Smooth muscle cell (in vitro differentiated cells): ENCODE results near the gene CREBZF. TPM values are rescaled to one million over a fixed set of nuclear protein-coding genes. Genes with fewer than 3 reads are reported as not detected.

Experiments used
- DNase-seq: peaks from one replicate; lab custom pipeline; 2025; ENCODE audit not compliant: unreplicated experiment; lab: John Stamatoyannopoulos, UW
- H2AFZ ChIP-seq: fragments of 200-600 bp; sonication (generic); 2 replicates; pipeline ENCODE4 v1.6.0; 2016; ENCODE audit warnings: antibody characterized with exemption, low read depth, mild to moderate bottlenecking
- H3F3A ChIP-seq: fragments of 200-600 bp; sonication (generic); 2 replicates; pipeline ENCODE4 v1.6.0; 2017; ENCODE audit warnings: antibody characterized with exemption, low read depth
- H3K27ac ChIP-seq: fragments of 200-600 bp; sonication (generic); 2 replicates; pipeline ENCODE4 v1.5.1; 2016; ENCODE audit warnings: low read depth, mild to moderate bottlenecking
- H3K27me3 ChIP-seq: fragments of 200-600 bp; sonication (generic); 2 replicates; pipeline ENCODE4 v1.6.1; 2016; ENCODE audit warnings: low read depth, mild to moderate bottlenecking
- H3K36me3 ChIP-seq: fragments of 200-600 bp; sonication (generic); 2 replicates; pipeline ENCODE4 v1.5.1; 2016; ENCODE audit warnings: low read depth
- H3K4me1 ChIP-seq: fragments of 200-600 bp; sonication (generic); 2 replicates; pipeline ENCODE4 v1.5.1; 2016; ENCODE audit warnings: low read depth
- H3K4me2 ChIP-seq: fragments of 200-600 bp; sonication (generic); 2 replicates; pipeline ENCODE4 v1.6.0; 2016; ENCODE audit warnings: mild to moderate bottlenecking
- H3K4me3 ChIP-seq: fragments of 200-600 bp; sonication (generic); 2 replicates; pipeline ENCODE4 v1.5.1; 2016; ENCODE audit warnings: mild to moderate bottlenecking
- H3K79me2 ChIP-seq: fragments of 200-600 bp; sonication (generic); 2 replicates; pipeline ENCODE4 v1.6.0; 2016; ENCODE audit warnings: low read depth, mild to moderate bottlenecking
- H3K9ac ChIP-seq: fragments of 200-600 bp; sonication (generic); 2 replicates; pipeline ENCODE4 v1.6.0; 2016; ENCODE audit warnings: low read depth
- H3K9me3 ChIP-seq: fragments of 200-600 bp; sonication (generic); replicated peaks from 2 replicates; pipeline ENCODE4 v1.5.1; 2016; ENCODE audit warnings: low read depth
- H4K20me1 ChIP-seq: fragments of 200-600 bp; sonication (generic); 2 replicates; pipeline ENCODE4 v1.6.0; 2016; ENCODE audit warnings: low read depth
- WGBS: methylation state at CpG from one replicate; pipeline ENCODE4 v1.1.7; 2016; ENCODE audit warnings: low lambda C conversion rate; 5-methylcytosine and 5-hydroxymethylcytosine counted together
- polyA plus RNA-seq: library from polyadenylated mRNA; unstranded; fragments of >200 nt; fragmentation: Nextera tagmentation; extraction: Ambion mirVana; gene quantifications from 2 replicates; pipeline ENCODE4 v1.2.1, GENCODE V29; 2016
- total RNA-seq: library from RNA; depleted of rRNA; stranded (reverse); fragments of >200 nt; gene quantifications from 2 replicates; pipeline ENCODE4 v1.2.3, GENCODE V29; 2014
- TF ChIP-seq, protein P1 (sequence below): fragments of 200-600 bp; sonication (generic); IDR thresholded peaks from 2 replicates; pipeline ENCODE4 v1.5.1; 2017; ENCODE audit warnings: borderline replicate concordance, mild to moderate bottlenecking, antibody characterized with exemption; ENCODE audit not compliant: insufficient read depth, poor library complexity, severe bottlenecking

CREBZF gene
- total and polyA plus RNA-seq, 2 experiments from 2014 or later: 25.1 to 33.9 TPM

DNA sequence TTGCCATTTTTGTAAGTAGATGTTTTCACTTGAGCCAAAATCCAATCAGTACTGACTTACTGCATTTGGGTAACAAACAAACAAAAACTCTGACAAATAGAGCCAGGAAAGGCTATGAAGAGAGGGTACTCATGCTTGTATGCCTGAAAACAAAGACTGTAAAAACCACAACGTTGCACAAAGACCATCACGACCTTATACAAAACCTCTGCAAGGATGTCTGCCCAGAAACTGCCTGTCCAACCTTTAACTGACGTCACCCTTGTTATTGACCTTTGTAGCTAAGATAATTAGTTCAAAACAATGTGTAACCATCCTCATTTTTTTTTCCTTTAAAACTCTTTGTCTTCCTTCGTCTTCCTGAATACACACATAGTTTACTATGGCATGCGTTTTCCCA lies 804 bp upstream of the CREBZF start:
- Histone ChIP-seq H3K9me3 (no peaks in the 10 kb centered on the region), H3K4me1 (peaks cover 30% of the 10 kb centered on the region), H3K27ac (peak overlapping the region; percentile 98), H3F3A (no peaks in the 10 kb centered on the region), H3K79me2 (peaks cover 33% of the 10 kb centered on the region), H3K4me3 (peak overlapping the region; percentile 94), H3K9ac (peak overlapping the region; percentile 97), H4K20me1 (peaks cover 37% of the 10 kb centered on the region), H3K36me3 (no peaks in the 10 kb centered on the region), H2AFZ (peak overlapping the region; percentile 95), H3K27me3 (no peaks in the 10 kb centered on the region), H3K4me2 (peak overlapping the region; percentile 97)
- no peak for DNase-seq
- TF ChIP-seq, protein P1, sequence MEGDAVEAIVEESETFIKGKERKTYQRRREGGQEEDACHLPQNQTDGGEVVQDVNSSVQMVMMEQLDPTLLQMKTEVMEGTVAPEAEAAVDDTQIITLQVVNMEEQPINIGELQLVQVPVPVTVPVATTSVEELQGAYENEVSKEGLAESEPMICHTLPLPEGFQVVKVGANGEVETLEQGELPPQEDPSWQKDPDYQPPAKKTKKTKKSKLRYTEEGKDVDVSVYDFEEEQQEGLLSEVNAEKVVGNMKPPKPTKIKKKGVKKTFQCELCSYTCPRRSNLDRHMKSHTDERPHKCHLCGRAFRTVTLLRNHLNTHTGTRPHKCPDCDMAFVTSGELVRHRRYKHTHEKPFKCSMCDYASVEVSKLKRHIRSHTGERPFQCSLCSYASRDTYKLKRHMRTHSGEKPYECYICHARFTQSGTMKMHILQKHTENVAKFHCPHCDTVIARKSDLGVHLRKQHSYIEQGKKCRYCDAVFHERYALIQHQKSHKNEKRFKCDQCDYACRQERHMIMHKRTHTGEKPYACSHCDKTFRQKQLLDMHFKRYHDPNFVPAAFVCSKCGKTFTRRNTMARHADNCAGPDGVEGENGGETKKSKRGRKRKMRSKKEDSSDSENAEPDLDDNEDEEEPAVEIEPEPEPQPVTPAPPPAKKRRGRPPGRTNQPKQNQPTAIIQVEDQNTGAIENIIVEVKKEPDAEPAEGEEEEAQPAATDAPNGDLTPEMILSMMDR: no peak
- 90% methylated on average over 5 of the region's 5 CpGs for WGBS

DNA sequence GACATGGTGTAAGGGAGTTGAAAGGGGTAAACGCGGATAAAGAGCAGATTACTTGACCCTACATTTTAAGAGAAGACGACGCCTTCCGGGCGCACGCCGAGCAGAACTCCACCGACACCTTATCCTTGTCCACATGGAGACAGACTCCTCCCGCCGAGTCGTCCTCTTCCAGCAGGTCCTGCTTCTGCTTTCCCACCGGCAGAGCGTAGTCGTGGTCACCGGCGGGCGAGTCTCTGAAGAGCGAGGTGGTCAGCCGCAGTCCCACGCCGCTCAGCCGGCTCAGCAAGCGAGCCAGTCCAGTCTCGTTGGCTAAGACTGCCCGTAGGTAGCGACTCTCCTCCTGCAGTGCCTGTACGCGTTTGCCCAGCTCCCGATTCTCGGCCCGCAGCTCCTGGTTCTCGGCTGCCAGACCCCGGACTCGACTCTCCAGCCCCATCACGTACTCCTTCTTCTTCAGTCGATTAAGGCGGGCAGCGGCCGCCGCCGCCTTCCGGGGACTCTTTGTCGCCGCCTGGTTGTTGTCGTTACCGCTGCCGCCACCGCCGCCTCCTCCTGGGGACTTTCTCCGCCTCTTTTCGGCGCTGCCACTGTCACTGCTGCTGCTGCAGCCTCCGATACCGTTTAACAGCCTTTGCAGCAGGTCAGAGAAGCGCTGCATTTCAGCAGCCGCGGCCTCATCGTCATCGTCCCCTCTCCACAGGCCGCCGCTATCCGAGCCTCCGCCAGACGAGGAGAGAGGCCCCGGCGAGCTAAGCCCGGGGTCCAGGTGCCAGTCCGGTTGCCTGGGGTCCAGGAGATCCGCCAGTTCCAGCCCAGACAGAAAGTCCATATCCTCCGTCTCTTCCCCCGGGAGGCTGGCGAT lies 945 bp downstream of the CREBZF start:
- Histone ChIP-seq H3K4me2 (peak overlapping the region; percentile 97), H3K9ac (peak overlapping the region; percentile 97), H3K27me3 (no peaks in the 10 kb centered on the region), H3K27ac (peak overlapping the region; percentile 98), H2AFZ (peak overlapping the region; percentile 49), H3K79me2 (peaks cover 51% of the 10 kb centered on the region), H4K20me1 (peaks cover 54% of the 10 kb centered on the region), H3K9me3 (no peaks in the 10 kb centered on the region), H3F3A (peaks cover 6% of the 10 kb centered on the region), H3K36me3 (no peaks in the 10 kb centered on the region), H3K4me3 (peak overlapping the region; percentile 94), H3K4me1 (peaks cover 47% of the 10 kb centered on the region)
- DNase-seq: peak; percentile 38
- WGBS: 1% methylated on average over 73 of the region's 73 CpGs
- TF ChIP-seq, protein P1: peak; percentile 35

DNA sequence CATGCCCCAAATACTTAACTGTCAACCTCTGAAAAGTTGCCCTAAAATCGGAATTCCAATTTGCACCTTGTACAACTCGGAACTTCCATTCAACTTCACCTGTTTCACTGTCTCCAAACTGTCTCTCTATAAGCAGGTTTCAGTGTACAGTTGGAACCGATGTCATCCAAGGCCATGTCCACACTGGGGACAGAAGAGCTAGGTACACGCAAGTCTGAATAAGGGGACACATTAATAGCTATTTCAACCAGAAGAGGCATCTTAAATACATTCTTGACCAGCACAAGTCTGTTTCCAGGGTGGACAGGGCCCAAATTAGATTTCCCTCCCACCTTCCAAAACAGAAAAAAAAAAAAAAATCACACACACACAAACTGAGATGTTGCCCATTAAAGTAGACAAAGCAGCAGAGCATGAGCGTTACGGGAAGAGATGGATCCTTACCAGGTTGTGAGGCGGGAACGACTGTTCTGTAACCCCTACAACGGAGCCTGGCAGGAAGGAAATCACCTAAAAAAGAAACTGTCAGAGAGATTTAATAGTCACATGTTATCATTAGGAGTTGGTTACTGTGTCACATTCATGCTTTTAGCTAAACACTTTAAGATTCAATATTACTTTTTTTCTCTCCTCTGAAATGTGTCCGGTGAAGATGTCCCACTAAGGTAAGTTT lies 1.7 kb downstream of the CREBZF start:
- Histone ChIP-seq H3K27ac (peak overlapping the region; percentile 98), H3K4me1 (peaks cover 50% of the 10 kb centered on the region), H3F3A (peaks cover 10% of the 10 kb centered on the region), H3K79me2 (peaks cover 59% of the 10 kb centered on the region), H3K36me3 (peaks cover 4% of the 10 kb centered on the region), H3K4me2 (peak overlapping the region; percentile 97), H2AFZ (no peak overlapping the region), H3K9ac (peak overlapping the region; percentile 97), H3K9me3 (no peaks in the 10 kb centered on the region), H3K27me3 (no peaks in the 10 kb centered on the region), H3K4me3 (peak overlapping the region; percentile 94), H4K20me1 (peaks cover 62% of the 10 kb centered on the region)
- 4% methylated on average over 10 of the region's 10 CpGs for WGBS
- DNase-seq: no peak
- TF ChIP-seq, protein P1: no peak
